ENCODE measurements around the gene MROH7. TPM values are rescaled to one million over a fixed set of nuclear protein-coding genes. Genes with fewer than 3 reads are reported as not detected.

MROH7 gene
- total RNA-seq, 4 donors from 2014 or later, result 5.7 to 25.2 (median 13.3) TPM

DNA sequence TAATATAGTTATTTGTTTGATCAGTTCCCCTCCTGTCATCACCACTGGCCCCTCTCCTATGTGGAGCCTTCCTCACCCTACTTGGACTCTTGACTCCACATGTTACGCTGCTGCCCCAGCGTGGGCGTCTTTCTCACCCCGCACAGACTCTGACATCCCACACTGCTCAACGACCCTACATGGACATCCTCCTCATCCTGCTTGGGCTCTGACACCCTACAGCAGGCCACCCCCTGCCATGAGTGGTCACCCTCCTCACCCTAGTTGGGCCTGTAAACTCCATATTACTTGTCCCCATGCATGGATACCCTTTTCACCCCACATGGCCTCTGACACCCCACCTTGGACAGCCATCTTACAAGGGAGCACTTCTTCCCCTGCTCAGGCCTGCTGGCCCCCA lies 95.1 kb downstream of the MROH7 start:
- no peaks in the 10 kb centered on the region for H3K27me3 ChIP-seq
- peaks cover 0 to 99% of the 10 kb centered on the region in 2 donors for H3K36me3 ChIP-seq
- WGBS, 2 donors (ENCODE audit: low coverage in 1 of 2), result 73 to 100% methylated on average over 5 of the region's 5 CpGs
- no peaks in the 10 kb centered on the region for H3K9me3 ChIP-seq
- ATAC-seq, result no peak
- H3K4me1 ChIP-seq, result no peaks in the 10 kb centered on the region
- TF ChIP-seq POLR2AphosphoS5 (IDR thresholded peaks at IDR 0.05) (no peak), EP300 (IDR thresholded peaks at IDR 0.05) (no peak), POLR2A (IDR thresholded peaks at IDR 0.05) (no peak)
- TF ChIP-seq, protein P1, sequence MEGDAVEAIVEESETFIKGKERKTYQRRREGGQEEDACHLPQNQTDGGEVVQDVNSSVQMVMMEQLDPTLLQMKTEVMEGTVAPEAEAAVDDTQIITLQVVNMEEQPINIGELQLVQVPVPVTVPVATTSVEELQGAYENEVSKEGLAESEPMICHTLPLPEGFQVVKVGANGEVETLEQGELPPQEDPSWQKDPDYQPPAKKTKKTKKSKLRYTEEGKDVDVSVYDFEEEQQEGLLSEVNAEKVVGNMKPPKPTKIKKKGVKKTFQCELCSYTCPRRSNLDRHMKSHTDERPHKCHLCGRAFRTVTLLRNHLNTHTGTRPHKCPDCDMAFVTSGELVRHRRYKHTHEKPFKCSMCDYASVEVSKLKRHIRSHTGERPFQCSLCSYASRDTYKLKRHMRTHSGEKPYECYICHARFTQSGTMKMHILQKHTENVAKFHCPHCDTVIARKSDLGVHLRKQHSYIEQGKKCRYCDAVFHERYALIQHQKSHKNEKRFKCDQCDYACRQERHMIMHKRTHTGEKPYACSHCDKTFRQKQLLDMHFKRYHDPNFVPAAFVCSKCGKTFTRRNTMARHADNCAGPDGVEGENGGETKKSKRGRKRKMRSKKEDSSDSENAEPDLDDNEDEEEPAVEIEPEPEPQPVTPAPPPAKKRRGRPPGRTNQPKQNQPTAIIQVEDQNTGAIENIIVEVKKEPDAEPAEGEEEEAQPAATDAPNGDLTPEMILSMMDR (IDR thresholded peaks at IDR 0.05), result no peak
- no peak overlapping the region for H3K4me3 ChIP-seq
- H3K27ac ChIP-seq, result no peak overlapping the region

DNA sequence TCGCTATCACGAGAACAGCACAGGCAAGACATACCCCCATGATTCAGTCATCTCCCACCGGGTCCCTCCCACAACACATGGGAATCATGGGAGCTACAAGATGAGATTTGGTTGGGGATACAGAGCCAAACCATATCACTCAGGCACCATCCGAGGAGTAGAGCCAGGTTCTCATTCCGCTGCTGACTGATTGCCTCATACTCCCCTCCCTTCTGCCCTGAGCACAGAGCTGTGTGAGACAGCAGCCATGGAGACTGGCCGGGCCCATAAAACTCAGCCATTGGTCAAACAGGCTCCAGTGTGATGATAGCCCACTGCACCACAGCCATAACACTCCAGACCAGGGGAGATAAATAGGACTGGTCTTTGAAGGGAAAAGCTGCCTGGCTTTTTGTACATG lies 96.7 kb downstream of the MROH7 start:
- Histone ChIP-seq H3K4me3 (no peak overlapping the region), H3K27me3 (no peaks in the 10 kb centered on the region), H3K36me3 (peaks cover 0 to 99% of the 10 kb centered on the region in 2 donors), H3K9me3 (no peaks in the 10 kb centered on the region), H3K4me1 (no peaks in the 10 kb centered on the region), H3K27ac (no peak overlapping the region)
- no peak for TF ChIP-seq POLR2A (IDR thresholded peaks at IDR 0.05)
- no peak for TF ChIP-seq EP300 (IDR thresholded peaks at IDR 0.05)
- TF ChIP-seq, protein P1 (IDR thresholded peaks at IDR 0.05), result no peak
- TF ChIP-seq POLR2AphosphoS5 (IDR thresholded peaks at IDR 0.05), result no peak
- no peak for ATAC-seq
- WGBS, 2 donors (ENCODE audit: low coverage in 1 of 2), result 100% methylated on average over 1 of the region's 6 CpGs; no CpG with 5 or more reads in 1 of the 2 donors

DNA sequence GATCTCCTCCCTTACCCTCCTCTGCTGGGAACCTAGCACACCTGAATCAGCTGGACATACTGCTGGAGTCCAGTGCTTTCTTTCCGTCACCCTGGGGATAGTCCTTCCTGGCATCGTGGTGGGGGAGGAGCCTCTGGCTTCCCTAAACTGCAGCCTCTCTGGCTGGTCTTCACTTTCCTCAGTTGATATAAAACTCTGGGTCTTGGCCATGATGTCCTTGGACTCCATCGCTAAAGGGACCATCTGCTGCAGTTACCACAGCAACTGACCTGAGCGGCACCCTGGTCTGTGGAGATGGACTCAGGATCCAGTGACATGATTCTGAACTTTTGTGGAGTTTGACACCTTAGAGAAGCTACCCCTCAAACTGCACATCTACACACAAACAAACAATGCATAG lies 99.9 kb downstream of the MROH7 start:
- ATAC-seq, result no peak
- TF ChIP-seq POLR2AphosphoS5 (IDR thresholded peaks at IDR 0.05) (no peak), POLR2A (IDR thresholded peaks at IDR 0.05) (no peak), EP300 (IDR thresholded peaks at IDR 0.05) (no peak)
- TF ChIP-seq, protein P1 (IDR thresholded peaks at IDR 0.05), result no peak
- Histone ChIP-seq H3K9me3 (no peaks in the 10 kb centered on the region), H3K4me3 (no peak overlapping the region), H3K36me3 (peaks cover 0 to 80% of the 10 kb centered on the region in 2 donors), H3K27ac (no peak overlapping the region), H3K4me1 (no peaks in the 10 kb centered on the region), H3K27me3 (no peaks in the 10 kb centered on the region)
- 75% methylated on average over 2 of the region's 4 CpGs; no CpG with 5 or more reads in 1 of the 2 donors for WGBS, 2 donors (ENCODE audit: low coverage in 1 of 2)

DNA sequence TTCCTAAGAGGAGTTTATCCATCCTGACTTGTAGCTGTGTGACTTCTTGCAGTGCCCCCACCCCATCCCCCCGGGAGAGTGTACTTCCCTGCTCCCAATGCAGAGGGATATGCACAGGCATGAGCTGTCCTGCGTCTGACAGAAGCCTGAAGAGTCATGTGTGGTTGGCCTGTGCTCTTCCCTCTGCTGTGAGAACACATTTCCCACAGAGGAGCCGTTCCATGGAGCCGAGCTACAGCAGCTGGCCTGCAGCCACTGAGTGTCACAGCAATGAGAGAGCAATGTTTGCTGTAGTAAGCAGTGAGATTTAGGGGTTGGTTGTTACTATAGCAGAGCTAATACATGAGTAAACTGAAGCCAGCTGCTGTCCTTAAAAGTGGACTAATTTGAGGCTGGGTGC lies 100.7 kb downstream of the MROH7 start:
- Histone ChIP-seq H3K27ac (no peak overlapping the region), H3K9me3 (no peaks in the 10 kb centered on the region), H3K36me3 (peaks cover 0 to 72% of the 10 kb centered on the region in 2 donors), H3K4me1 (no peaks in the 10 kb centered on the region), H3K4me3 (no peak overlapping the region), H3K27me3 (no peaks in the 10 kb centered on the region)
- 40 to 80% methylated on average over 1 of the region's 4 CpGs for WGBS, 2 donors (ENCODE audit: low coverage in 1 of 2)
- ATAC-seq, result no peak
- TF ChIP-seq POLR2A (IDR thresholded peaks at IDR 0.05) (no peak), POLR2AphosphoS5 (IDR thresholded peaks at IDR 0.05) (no peak), EP300 (IDR thresholded peaks at IDR 0.05) (no peak)
- TF ChIP-seq, protein P1 (IDR thresholded peaks at IDR 0.05), result no peak

DNA sequence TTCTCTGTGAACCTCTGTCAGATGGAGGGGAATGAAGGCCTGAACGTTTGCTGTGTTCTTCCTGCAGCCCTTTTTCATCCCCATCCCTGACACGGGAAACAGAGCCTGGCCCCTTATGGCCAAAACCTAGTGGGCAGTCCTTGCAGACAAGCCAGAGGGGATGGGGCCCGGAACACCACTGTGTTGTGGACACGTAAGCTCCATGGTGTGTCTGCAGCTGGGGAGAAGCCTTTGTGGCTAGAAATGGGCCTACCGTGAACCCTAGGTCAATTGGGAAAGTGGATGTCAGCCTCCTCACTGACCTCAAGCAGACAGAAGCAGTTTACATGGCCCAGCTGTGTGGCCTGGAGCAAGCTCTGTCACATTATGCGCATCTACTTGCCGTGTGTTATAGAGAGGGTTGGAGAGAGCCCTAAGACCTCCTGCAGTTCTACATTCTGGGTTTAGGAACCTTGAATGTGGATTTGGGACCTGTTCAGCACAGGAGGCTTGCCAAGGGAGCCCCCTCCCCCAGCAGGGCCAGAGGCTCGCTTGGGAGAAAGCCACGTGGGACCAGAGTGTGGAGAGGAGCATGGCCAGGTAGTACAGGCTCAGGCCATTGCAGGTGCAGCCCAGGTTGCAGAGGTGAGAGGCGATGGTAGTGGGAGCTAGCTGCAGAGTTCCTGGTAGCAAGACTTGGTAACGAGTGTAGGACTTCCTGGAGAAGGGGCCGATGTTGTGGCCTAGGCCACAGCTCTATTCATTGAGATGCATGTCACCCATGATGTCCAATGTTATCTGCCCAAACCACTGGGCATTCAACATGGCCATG lies 102.0 kb downstream of the MROH7 start:
- Histone ChIP-seq H3K4me1 (no peaks in the 10 kb centered on the region), H3K9me3 (no peaks in the 10 kb centered on the region), H3K27me3 (no peaks in the 10 kb centered on the region), H3K4me3 (no peak overlapping the region), H3K27ac (no peak overlapping the region), H3K36me3 (peaks cover 0 to 59% of the 10 kb centered on the region in 2 donors)
- no peak for ATAC-seq
- TF ChIP-seq, protein P1 (IDR thresholded peaks at IDR 0.05), result no peak
- TF ChIP-seq POLR2A (IDR thresholded peaks at IDR 0.05), result no peak
- no peak for TF ChIP-seq POLR2AphosphoS5 (IDR thresholded peaks at IDR 0.05)
- no peak for TF ChIP-seq EP300 (IDR thresholded peaks at IDR 0.05)
- WGBS, 2 donors (ENCODE audit: low coverage in 1 of 2), result no CpG with 5 or more reads among the region's 12 CpGs
